GM18502 (cell line): ENCODE data around the gene SRPK2.
A peak's percentile ranks its signal among the peaks of the same experiment; 100 is the strongest.
"Not testable (repeated sequence)": the region's sequence is repeated elsewhere in the genome, so short reads cannot be mapped to it uniquely, and the experiment has no call there.

Source experiments
- ATAC-seq: cut with Tn5 transposase; IDR thresholded peaks from one replicate; pipeline ENCODE4 v1.9.1; 2021; ENCODE audit warnings: mild to moderate bottlenecking; ENCODE audit not compliant: unreplicated experiment, poor library complexity

SRPK2 gene

GRCh38 chr7:105204953-105205352 is 183.8 kb downstream of the SRPK2 start:
- ATAC-seq: no peak

GRCh38 chr7:105204520-105204919 is 184.2 kb downstream of the SRPK2 start:
- ATAC-seq: no peak

GRCh38 chr7:105202616-105203015 is 186.1 kb downstream of the SRPK2 start:
- no peak for ATAC-seq

- ATAC-seq: no peak
These were observed 189.3 kb downstream of the SRPK2 start for GRCh38 chr7:105199386-105199785.

- ATAC-seq: no peak
These were observed 190.5 kb downstream of the SRPK2 start for GRCh38 chr7:105198223-105198622.

- no peak for ATAC-seq
These were observed 192.2 kb downstream of the SRPK2 start for GRCh38 chr7:105196473-105196872.

- no peak for ATAC-seq
These were observed 192.8 kb downstream of the SRPK2 start for GRCh38 chr7:105195891-105196290.

GRCh38 chr7:105194959-105195358 is 193.8 kb downstream of the SRPK2 start:
- not testable (repeated sequence) for ATAC-seq

- no peak for ATAC-seq
These were observed 197.4 kb downstream of the SRPK2 start for GRCh38 chr7:105191331-105191730.

- ATAC-seq: no peak
These were observed 198.7 kb downstream of the SRPK2 start for GRCh38 chr7:105189859-105190492.

- no peak for ATAC-seq
These were observed 200.5 kb downstream of the SRPK2 start for GRCh38 chr7:105188201-105188600.

- peak; percentile 68 for ATAC-seq
These were observed 201.2 kb downstream of the SRPK2 start for GRCh38 chr7:105187302-105188169.

- no peak for ATAC-seq
These were observed 203.3 kb downstream of the SRPK2 start for GRCh38 chr7:105185290-105186010.

- ATAC-seq: no peak
These were observed 208.7 kb downstream of the SRPK2 start for GRCh38 chr7:105180002-105180401.

GRCh38 chr7:105178928-105179541 is 209.7 kb downstream of the SRPK2 start:
- ATAC-seq: no peak

GRCh38 chr7:105178177-105178576 is 210.5 kb downstream of the SRPK2 start:
- no peak for ATAC-seq

- ATAC-seq: no peak
These were observed 211.7 kb downstream of the SRPK2 start for GRCh38 chr7:105177026-105177425.

GRCh38 chr7:105173586-105173985 is 215.1 kb downstream of the SRPK2 start:
- ATAC-seq: no peak

GRCh38 chr7:105164751-105165150 is 224.0 kb downstream of the SRPK2 start:
- ATAC-seq: no peak

- no peak for ATAC-seq
These were observed 225.0 kb downstream of the SRPK2 start for GRCh38 chr7:105163718-105164117.

GRCh38 chr7:105161366-105161765 is 227.4 kb downstream of the SRPK2 start:
- ATAC-seq: no peak
